Measurements from ENCODE around the gene SMYD3. TPM values are rescaled to one million over a fixed set of nuclear protein-coding genes. Genes with fewer than 3 reads are reported as not detected.

The SMYD3 gene
- total RNA-seq, 1 donor from 2014 or later = 29.3 TPM

- Mint-ChIP-seq H3K9me3 (ENCODE audit: low read depth) (no peaks in the 10 kb centered on the region), H3K27me3 (ENCODE audit: low read depth) (no peaks in the 10 kb centered on the region), H3K27ac (ENCODE audit: unreplicated experiment) (no peak overlapping the region), H3K4me1 (ENCODE audit: low read depth) (peaks cover 10% of the 10 kb centered on the region), H3K36me3 (ENCODE audit: low read depth) (peaks cover 27% of the 10 kb centered on the region), H3K4me3 (ENCODE audit: unreplicated experiment) (no peak overlapping the region)
- peak; percentile 60 for DNase-seq (ENCODE audit: low spot score)
- TF ChIP-seq CTCF (IDR thresholded peaks at IDR 0.05) = no peak
Measured at GRCh38 chr1:245701631-245702030, 805.4 kb downstream of the SMYD3 start.

- Mint-ChIP-seq H3K27ac (ENCODE audit: unreplicated experiment) (no peak overlapping the region), H3K36me3 (ENCODE audit: low read depth) (peaks cover 26% of the 10 kb centered on the region)
- TF ChIP-seq CTCF (IDR thresholded peaks at IDR 0.05) = no peak
Measured at GRCh38 chr1:245700631-245701030, 806.4 kb downstream of the SMYD3 start.

More at GRCh38 chr1:245700631-245701030, 806.4 kb downstream of the SMYD3 start:
- H3K4me1 Mint-ChIP-seq (ENCODE audit: low read depth) = peaks cover 10% of the 10 kb centered on the region
- H3K4me3 Mint-ChIP-seq (ENCODE audit: unreplicated experiment) = no peak overlapping the region
- H3K27me3 Mint-ChIP-seq (ENCODE audit: low read depth) = no peaks in the 10 kb centered on the region
- DNase-seq (ENCODE audit: low spot score) = peak; percentile 41
- H3K9me3 Mint-ChIP-seq (ENCODE audit: low read depth) = no peaks in the 10 kb centered on the region

Other genes with a start within 250 kb of the SMYD3 start
- 9.6 to 12.3 TPM (median 10.6 TPM) in 3 replicates for gene TFB2M, start 59.0 kb upstream of the SMYD3 start, total RNA-seq
- 22.3 to 25.6 TPM (median 25.2 TPM) in 3 replicates for gene CNST, start 59.2 kb upstream of the SMYD3 start, total RNA-seq
- 33.5 to 39.4 TPM (median 33.5 TPM) in 3 replicates for gene SCCPDH, start 217.1 kb upstream of the SMYD3 start, total RNA-seq